ENCODE measurements around the gene ABCG2.

The ABCG2 gene

GRCh38 chr4:88102026-88102425, 56.4 kb downstream of the ABCG2 start:
- ChIA-PET POLR2A (no interaction called here), CTCF (interaction anchor here (0.7 kb wide), 1 partner anchor 275 kb away, joined by 3 read pairs; no protein-coding TSS in a partner anchor)
- TF ChIP-seq L3MBTL2 (conservative IDR thresholded peaks at IDR 0.05): no peak
- no peak for TF ChIP-seq NFRKB (IDR thresholded peaks at IDR 0.05)
- TF ChIP-seq ARNT (IDR thresholded peaks at IDR 0.05): no peak
- TF ChIP-seq TARDBP (IDR thresholded peaks at IDR 0.05): no peak
- TF ChIP-seq, protein P1, sequence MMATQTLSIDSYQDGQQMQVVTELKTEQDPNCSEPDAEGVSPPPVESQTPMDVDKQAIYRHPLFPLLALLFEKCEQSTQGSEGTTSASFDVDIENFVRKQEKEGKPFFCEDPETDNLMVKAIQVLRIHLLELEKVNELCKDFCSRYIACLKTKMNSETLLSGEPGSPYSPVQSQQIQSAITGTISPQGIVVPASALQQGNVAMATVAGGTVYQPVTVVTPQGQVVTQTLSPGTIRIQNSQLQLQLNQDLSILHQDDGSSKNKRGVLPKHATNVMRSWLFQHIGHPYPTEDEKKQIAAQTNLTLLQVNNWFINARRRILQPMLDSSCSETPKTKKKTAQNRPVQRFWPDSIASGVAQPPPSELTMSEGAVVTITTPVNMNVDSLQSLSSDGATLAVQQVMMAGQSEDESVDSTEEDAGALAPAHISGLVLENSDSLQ (IDR thresholded peaks at IDR 0.05): no peak
- no peak for TF ChIP-seq SP1 (IDR thresholded peaks at IDR 0.05)
- no peak for TF ChIP-seq HDGF (IDR thresholded peaks at IDR 0.05; ENCODE audit: borderline replicate concordance)
- TF ChIP-seq ZNF384 (IDR thresholded peaks at IDR 0.05): no peak
- no peak for TF ChIP-seq FOXM1 (IDR thresholded peaks at IDR 0.05; ENCODE audit: borderline replicate concordance)
- TF ChIP-seq ELF4 (IDR thresholded peaks at IDR 0.05): no peak
- DNase-seq (ENCODE audit: extremely low spot score): no peak

GRCh38 chr4:88101165-88101564, 57.3 kb downstream of the ABCG2 start:
- no peak for TF ChIP-seq FOXK2 (IDR thresholded peaks at IDR 0.05)
- TF ChIP-seq ELF4 (IDR thresholded peaks at IDR 0.05): no peak
- no peak for TF ChIP-seq LEF1 (IDR thresholded peaks at IDR 0.05; ENCODE audit: borderline replicate concordance)
- TF ChIP-seq NFRKB (IDR thresholded peaks at IDR 0.05): no peak
- TF ChIP-seq BHLHE40 (IDR thresholded peaks at IDR 0.05; ENCODE audit: borderline replicate concordance): no peak
- no peak for TF ChIP-seq TARDBP (IDR thresholded peaks at IDR 0.05)
- TF ChIP-seq SP1 (IDR thresholded peaks at IDR 0.05): no peak
- TF ChIP-seq ARNT (IDR thresholded peaks at IDR 0.05): no peak
- TF ChIP-seq CTBP1 (IDR thresholded peaks at IDR 0.05; ENCODE audit: borderline replicate concordance): no peak
- DNase-seq (ENCODE audit: extremely low spot score): no peak

GRCh38 chr4:88098993-88099752, 59.3 kb downstream of the ABCG2 start:
- DNase-seq (ENCODE audit: extremely low spot score): no peak
- ChIA-PET POLR2A (no interaction called here), CTCF (no interaction called here)
- TF ChIP-seq NFRKB (IDR thresholded peaks at IDR 0.05) (no peak), BHLHE40 (IDR thresholded peaks at IDR 0.05; ENCODE audit: borderline replicate concordance) (no peak), SP1 (IDR thresholded peaks at IDR 0.05) (no peak), LEF1 (IDR thresholded peaks at IDR 0.05; ENCODE audit: borderline replicate concordance) (no peak), L3MBTL2 (conservative IDR thresholded peaks at IDR 0.05) (no peak), HDGF (IDR thresholded peaks at IDR 0.05; ENCODE audit: borderline replicate concordance) (no peak), CTBP1 (IDR thresholded peaks at IDR 0.05; ENCODE audit: borderline replicate concordance) (no peak), TARDBP (IDR thresholded peaks at IDR 0.05) (no peak)
- TF ChIP-seq, protein P1 (IDR thresholded peaks at IDR 0.05): no peak

More at GRCh38 chr4:88101165-88101564, 57.3 kb downstream of the ABCG2 start:
- POLR2A ChIA-PET: no interaction called here
- CTCF ChIA-PET: no interaction called here

DNA sequence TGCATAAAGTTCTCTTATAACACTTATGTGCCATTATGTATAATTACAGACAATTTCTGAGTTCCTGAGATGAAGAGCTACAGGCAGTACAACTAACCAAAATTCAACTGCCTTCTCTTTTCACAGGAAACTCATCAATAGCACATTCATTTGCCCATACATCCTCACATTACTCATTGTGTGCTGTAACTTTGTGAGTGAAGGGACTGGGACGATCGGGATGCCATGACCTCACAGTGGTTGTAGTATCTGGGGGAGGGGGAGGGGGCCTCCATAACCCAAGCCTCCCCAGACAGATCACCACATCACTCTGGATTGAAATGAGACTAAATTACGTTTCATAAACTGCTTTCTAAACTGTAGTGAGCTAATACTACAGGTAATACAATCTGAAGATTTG, 60.7 kb downstream of the ABCG2 start:
- TF ChIP-seq BHLHE40 (IDR thresholded peaks at IDR 0.05; ENCODE audit: borderline replicate concordance) (no peak), HDGF (IDR thresholded peaks at IDR 0.05; ENCODE audit: borderline replicate concordance) (no peak), SUZ12 (IDR thresholded peaks at IDR 0.05) (no peak), ARNT (IDR thresholded peaks at IDR 0.05) (no peak), FOXM1 (IDR thresholded peaks at IDR 0.05; ENCODE audit: borderline replicate concordance) (no peak)
- DNase-seq (ENCODE audit: extremely low spot score): no peak
- ChIA-PET CTCF (no interaction called here), POLR2A (no interaction called here)

DNA sequence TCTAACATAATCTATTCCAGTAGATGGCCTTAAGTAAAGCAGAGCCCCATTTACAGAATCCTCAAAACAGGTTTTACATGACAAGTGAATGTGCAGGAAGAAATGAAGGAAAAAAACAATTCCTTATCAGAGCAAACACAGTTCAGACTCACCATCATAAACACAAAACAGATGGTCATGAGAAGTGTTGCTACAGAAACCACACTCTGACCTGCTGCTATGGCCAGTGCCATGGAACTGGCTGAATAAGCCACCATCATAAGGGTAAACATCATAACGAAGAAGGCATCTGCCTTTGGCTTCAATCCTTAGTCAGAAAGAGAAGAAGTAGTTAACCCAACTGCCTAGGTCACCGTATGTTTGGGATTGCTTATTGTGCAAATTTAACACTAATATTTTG, 61.1 kb downstream of the ABCG2 start:
- DNase-seq (ENCODE audit: extremely low spot score): no peak
- TF ChIP-seq, protein P1 (IDR thresholded peaks at IDR 0.05): no peak
- TF ChIP-seq ELF4 (IDR thresholded peaks at IDR 0.05): no peak
- TF ChIP-seq L3MBTL2 (conservative IDR thresholded peaks at IDR 0.05): no peak
- no peak for TF ChIP-seq TARDBP (IDR thresholded peaks at IDR 0.05)
- no peak for TF ChIP-seq ARNT (IDR thresholded peaks at IDR 0.05)
- no peak for TF ChIP-seq LEF1 (IDR thresholded peaks at IDR 0.05; ENCODE audit: borderline replicate concordance)
- POLR2A ChIA-PET: no interaction called here
- CTCF ChIA-PET: no interaction called here

DNA sequence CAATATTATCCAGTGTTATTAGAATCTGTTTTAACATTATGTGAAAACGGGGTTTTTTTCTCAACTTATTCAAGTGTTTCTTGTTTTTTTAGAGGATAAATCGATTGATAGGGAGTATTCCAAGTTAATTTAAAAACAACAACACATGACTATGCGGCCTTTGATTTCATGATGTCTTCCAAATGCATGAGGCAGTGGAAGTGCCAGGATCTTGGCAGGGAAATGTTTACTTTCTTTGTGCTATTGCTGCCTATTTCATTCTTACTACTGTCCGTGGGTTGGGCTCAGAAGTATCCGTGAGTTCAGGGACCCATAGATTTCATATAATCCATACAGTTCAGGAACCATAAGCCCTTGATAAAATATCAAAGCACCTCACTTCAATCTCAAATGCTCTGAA, 64.6 kb downstream of the ABCG2 start:
- TF ChIP-seq HDGF (IDR thresholded peaks at IDR 0.05; ENCODE audit: borderline replicate concordance) (no peak), SP1 (IDR thresholded peaks at IDR 0.05) (no peak), SUZ12 (IDR thresholded peaks at IDR 0.05) (no peak), FOXK2 (IDR thresholded peaks at IDR 0.05) (no peak), BHLHE40 (IDR thresholded peaks at IDR 0.05; ENCODE audit: borderline replicate concordance) (no peak), LEF1 (IDR thresholded peaks at IDR 0.05; ENCODE audit: borderline replicate concordance) (no peak), NFRKB (IDR thresholded peaks at IDR 0.05) (no peak), FOXA1 (IDR thresholded peaks at IDR 0.05) (no peak)
- CTCF ChIA-PET: no interaction called here
- DNase-seq (ENCODE audit: extremely low spot score): no peak
- POLR2A ChIA-PET: no interaction called here

GRCh38 chr4:88091378-88091777, 67.1 kb downstream of the ABCG2 start:
- CTCF ChIA-PET: no interaction called here
- TF ChIP-seq ARNT (IDR thresholded peaks at IDR 0.05): no peak
- TF ChIP-seq FOXA1 (IDR thresholded peaks at IDR 0.05): no peak
- no peak for TF ChIP-seq L3MBTL2 (conservative IDR thresholded peaks at IDR 0.05)
- TF ChIP-seq SP1 (IDR thresholded peaks at IDR 0.05): no peak
- TF ChIP-seq ELF4 (IDR thresholded peaks at IDR 0.05): no peak
- TF ChIP-seq BHLHE40 (IDR thresholded peaks at IDR 0.05; ENCODE audit: borderline replicate concordance): no peak
- TF ChIP-seq HDGF (IDR thresholded peaks at IDR 0.05; ENCODE audit: borderline replicate concordance): no peak
- no peak for TF ChIP-seq FOXK2 (IDR thresholded peaks at IDR 0.05)
- TF ChIP-seq, protein P1 (IDR thresholded peaks at IDR 0.05): no peak
- POLR2A ChIA-PET: no interaction called here
- DNase-seq (ENCODE audit: extremely low spot score): no peak

All from HEK293T (cell line).